Stimulated activated CD4-positive, alpha-beta T cell treated with anti-CD3 and anti-CD28 coated beads, Interleukin-4, amount 100 ng/mL, for 48 hours (primary cell): Measurements from ENCODE around the gene MALRD1.

Source experiments
- DNase-seq, 2 donors: peaks; one replicate each; pipeline ENCODE4 v3.0.0-alpha.2; 2020; ENCODE audit warnings: low read depth in 2 of 2

Gene MALRD1

DNA sequence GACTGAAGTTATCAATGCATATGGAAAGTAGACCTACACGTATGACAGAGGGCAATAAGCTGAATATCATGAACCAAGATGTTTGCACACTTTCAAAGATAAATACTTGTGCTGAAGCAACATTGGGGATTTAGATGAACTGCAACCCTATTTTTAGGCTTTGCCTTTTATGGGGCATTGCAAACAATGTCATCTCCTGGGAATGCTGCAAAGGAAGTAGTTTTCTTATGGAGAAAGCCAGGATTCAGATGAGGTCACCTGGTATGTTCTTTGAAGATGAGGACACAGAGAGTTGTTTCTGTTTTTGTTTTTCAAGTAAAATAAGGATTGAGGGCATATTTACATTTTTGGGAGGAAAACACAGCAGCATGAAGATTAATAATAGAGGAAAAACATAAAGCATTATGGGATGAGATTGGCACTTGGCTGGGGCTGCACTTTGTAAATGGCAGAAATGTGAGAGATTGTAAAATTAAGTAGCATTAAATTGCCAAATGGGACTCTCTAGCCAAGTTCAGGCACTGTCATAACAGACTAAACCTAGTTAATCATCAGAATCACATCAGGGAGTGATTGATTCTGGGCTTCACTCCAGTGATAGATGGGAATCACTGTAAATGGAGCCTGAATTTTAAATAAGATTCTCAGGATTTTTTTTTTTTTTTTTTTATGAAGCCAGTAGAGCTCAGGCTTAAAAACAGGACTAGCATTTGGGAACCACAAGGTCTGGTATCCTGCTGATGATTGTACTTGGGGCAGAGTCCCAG lies 63.1 kb downstream of the MALRD1 start:
- no peak for DNase-seq

DNA sequence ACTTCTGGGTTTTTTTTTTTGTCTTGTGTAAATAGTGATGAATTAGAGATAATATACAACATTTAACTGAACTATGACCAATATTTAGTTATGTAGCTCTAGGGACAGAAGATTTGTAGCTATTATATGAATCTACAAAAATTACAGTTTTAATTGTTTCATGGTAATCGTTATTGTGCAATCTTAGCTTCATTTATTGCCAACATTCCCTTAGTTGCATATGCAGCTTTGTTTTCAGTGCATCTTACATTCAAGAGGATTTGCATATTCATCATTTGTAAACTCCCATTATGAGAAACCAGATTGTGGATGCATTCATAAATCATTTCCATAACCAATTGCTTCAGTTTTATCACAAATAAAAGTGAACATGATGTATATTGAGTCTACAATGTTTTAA lies 68.8 kb downstream of the MALRD1 start:
- DNase-seq: no peak

DNA sequence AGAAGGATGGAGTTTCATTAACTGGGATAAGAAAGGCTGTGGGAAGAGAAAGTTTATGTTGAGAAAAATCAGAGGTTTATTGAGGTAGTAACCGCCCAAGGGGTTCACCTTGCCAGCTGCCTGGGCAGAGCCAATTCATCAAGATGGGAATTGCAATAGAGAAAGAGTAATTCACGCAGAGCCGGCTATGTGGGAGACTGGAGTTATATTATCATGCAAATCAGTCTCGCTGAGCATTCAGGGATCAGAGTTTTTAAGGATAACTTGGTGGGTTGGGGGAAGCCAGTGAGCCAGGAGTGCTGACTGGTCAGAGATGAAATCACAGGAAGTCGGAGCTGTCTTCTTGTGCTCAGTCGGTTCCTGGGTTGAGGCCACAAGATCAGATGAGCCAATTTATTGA lies 70.6 kb downstream of the MALRD1 start:
- no peak for DNase-seq

DNA sequence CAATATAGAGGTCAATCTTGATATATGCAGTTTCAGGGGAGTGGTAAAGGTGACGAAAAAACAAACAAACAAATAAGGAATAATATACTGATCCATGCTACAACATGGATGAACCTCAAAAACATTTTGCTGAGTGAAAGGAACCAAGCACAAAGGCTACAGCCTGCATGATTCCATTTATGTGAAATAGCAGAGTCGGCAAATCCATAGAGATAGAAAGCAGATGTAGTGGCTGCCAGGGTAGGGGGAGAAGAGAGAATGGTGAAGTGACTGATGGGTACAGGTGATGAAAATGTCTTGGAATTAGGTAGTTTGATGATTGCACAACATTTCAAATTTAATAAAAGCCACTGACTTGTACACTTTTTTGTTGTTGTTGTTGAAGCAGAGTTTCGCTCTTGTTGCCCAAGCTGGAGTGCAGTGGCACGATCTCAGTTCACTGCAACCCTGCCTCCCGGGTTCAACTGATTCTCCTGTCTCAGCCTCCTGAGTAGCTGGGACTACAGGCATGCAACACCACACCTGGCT lies 71.8 kb downstream of the MALRD1 start:
- DNase-seq: no peak

DNA sequence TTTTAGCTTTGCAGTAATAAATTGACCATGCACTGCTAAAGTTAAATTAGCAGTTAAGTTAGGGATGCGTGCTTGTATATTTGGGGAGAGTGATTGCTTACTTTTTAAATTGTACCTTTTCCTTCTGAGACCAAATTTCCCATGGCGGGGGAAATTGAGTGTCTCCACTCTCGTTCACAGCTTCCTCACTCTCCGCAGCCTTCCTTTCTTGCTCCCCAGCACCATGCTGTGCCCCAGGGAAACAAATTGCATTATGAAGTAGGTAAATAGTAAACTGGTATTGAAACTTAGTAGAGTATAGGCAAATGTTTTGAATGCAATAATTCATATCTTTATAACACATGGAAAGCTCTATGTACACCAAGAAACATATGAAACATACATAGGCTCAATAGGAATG lies 85.4 kb downstream of the MALRD1 start:
- DNase-seq: no peak

DNA sequence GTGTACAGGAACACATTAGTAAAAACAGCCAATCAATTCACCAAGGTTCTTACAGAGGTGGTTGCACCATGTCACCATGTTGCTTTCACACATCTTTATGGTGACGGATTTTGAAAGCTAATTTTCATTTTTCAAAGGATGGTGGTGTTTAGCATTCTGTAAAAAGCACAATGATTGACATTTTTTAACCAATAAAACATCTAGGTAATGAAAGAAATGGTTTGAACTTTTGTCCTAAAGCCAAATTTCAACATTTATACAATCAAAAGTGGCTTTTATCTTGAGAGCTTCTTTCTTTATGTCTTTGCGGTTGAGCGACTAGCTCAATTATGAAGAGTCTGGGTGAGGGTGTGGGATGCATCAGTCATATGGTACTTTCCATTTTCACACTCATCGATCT lies 94.4 kb downstream of the MALRD1 start:
- DNase-seq: no peak

DNA sequence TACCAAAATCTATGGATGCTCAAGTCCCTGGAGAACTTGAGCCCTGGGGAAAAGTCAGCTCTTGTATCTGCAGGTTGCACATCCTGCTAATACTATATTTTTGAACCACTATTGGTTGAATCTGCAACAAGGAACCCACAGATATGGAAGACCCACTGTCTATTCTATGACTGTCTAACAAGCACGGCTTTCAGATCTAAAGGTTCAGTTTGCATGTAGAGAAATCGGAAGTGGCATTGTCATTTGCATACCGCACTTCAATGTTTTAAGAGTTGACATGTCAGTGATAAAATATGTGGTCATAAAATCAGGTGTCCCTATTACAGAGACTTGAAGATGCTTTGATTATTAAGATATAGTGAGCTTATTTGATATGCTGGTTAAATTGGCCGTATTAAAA lies 95.6 kb downstream of the MALRD1 start:
- no peak for DNase-seq

DNA sequence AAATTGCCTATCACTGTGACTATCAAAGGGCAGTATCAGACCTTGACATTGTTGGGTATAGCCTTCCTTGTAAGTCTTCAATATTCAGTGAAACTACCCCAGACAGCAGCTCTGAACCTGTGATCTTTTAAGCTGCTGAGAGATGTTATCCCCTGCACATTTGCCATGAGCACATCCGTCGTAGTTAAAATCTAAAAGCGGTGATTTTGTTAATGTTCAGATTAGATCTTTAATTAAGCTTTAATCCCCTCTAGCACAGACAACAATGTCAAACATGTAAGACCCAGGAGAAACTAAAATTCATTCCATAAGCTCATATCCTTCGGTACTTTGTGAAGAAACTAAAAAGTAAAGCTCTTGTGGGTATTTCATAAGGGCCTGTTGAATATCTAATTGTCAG lies 105.8 kb downstream of the MALRD1 start:
- no peak for DNase-seq

DNA sequence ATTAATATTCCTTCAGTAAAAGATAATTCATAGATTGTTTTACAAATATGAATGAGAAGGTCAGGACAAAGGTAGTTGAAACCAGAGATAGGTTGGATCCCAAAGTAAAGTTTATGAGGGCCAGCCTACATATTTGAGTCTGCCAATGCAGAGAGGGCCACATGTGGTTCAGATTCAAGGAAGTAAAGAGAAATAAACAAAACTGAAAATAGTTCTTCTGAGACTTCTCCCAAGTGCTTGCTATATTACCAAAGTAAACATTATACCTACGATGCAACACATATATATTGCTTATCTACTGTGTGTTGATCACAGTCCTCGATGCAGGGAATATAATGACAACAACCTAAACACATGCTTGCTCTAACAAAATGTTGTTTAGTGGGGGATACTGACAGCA lies 109.8 kb downstream of the MALRD1 start:
- no peak for DNase-seq

DNA sequence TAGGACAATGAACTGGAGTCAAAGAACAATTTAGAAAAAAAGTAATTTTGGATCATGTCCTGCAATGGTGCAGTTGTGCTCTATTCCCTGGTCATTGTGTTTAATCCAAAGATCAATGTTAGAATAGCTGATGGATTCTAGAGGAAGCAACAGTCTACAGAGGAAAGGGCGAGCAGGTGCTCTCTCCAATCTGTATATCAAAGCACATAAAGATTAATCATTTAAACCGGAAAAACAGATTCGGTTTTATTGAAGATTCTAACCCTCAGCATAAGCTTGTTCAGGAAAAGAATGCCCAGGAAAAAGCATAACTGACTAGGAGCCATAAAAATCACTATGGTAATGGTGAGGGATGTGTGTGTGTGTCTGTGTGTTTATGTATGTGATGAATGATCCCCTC lies 110.3 kb downstream of the MALRD1 start:
- DNase-seq: no peak

DNA sequence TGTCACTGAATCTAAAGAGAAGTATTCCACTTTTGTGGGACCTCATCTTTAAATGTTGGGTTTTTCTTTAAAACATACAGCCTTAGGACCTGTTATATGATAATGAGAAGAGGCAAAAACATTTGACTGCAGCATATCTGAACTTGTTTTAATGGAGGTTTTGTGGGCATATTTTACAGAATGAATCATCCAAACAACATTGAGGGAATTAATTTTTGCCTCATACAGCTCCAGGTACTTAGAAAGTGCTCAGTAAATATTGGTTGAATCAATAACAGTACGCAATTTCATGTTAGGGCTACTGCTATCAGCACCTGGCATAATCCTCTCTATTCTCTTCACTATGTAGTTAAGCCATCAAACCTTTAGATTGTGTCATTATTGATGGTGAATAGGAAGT lies 115.9 kb downstream of the MALRD1 start:
- no peak for DNase-seq

DNA sequence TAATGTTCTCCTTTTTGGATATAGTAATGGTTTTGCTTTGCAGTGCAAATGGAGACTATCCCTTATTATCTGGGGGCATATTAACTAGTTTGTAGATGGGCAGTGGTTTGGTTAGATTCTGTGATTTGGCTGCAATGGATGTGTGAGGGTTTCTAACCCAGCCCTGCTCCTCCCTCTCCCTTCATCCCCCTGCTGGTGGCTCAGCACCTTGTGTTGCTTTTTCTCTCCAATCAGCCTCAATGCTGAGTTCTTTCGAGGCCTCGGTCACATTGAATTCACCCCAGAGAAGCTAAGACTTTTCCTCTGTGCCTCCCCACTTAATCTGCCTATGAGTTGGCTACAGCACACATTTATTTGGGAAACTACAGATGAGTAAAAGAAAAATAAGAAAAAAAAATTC lies 120.0 kb downstream of the MALRD1 start:
- no peak for DNase-seq

DNA sequence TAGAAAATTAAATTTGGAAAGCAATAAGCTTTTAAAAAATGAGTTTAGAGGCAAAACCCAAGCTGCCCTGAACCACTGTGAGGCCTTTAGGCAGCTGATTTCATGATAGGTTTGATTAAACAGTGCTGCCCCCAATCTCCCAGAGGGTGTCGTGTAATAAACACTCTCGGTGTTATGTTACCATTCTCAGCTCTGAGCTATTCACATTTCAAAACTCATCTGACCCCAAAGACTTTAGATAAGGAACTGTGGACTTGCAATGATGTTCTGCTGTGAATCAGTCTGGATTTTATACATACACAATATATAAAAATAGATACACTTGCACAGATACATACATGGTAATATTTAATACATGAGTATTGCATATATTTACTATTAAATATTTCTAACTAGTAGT lies 120.4 kb downstream of the MALRD1 start:
- no peak for DNase-seq

DNA sequence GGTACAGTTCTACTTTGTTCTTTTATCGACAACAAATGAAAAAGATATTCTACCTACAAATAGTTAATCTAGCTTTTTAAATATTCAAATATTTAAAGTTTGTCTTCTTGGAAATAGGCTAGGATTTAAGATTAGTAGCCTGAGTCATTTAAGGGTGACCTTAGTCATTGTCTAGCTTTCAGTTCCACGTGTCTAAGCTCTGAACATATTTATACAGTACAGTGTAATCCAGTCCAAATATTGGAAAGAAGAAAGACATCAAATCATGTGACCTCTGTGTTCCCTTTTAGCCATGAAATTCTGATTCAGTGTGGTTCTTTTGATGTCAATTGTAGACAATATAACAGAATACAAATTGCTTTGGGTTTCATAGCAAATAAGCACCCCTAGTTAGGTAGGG lies 121.1 kb downstream of the MALRD1 start:
- no peak for DNase-seq

DNA sequence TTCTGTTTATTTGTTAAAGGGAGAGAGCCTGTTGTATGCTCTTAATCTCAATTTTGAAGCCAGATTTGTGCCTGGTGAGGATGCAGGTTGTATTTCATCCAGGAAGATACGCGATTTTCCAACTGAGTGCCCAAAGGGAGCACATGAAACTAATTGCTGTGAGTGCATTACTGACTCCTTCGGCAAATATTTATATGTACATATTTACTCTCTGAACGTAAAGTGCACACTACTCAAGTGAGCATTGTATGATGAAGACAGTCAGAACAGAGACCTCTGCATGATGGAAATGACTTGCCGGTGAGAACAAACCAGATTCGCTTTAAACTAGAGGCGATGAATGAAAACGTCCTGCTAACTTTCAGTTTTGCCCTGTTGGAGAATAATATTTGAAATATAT lies 130.1 kb downstream of the MALRD1 start:
- DNase-seq: no peak

DNA sequence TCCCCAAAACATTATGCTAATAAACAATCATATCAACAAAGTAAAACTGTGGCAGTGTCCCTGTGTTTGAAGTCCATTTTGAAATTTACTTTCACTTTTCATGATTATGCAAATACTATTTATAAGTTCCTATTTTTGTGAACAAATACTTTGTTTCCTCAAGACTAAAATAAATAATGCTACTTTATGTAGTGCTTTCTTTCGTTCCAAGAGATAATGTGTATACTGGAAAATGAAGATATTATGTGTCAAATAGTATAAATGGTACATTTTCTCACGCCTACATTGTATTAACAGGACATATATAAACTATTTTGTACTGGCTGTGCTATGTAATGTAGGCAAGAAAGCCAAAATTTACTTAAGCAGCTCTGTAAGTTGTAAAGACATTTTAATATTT lies 136.3 kb downstream of the MALRD1 start:
- DNase-seq: no peak

DNA sequence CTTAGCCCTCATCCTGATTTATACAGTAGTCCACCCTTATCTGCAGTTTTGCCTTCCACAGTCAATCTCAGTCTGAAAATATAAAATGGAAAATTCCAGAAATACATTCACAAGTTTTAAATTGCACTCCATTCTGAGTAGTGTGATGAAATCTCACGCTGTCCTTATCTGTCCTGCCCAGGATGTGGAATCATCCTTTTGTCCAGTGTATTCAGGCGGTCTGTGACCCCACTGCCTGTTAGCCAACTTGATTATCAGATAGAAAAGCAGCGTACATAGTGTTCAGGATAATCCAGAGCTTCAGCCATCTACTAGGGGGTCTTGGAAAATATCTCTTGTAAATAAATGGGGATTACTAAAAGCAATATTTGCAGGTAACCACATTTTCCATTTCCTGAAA lies 146.3 kb downstream of the MALRD1 start:
- DNase-seq: no peak

DNA sequence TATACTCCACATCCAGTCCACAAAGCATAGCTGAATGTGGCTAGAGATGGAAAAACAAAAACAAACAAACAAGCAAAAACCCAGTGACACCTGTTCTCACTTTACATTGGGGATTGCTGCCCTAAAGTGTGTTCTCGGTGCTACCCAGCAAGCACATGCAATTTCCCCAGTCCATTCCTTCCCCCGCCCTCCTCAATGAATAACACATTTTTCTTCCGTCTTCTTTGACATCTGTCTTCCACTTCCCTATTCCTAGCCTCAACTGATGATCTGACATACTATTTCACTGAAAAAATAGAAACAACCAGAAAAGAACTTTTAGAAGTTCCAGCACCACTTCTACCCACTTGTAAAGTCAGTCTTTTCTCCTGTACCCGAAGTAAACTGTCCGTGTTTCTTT lies 147.1 kb downstream of the MALRD1 start:
- DNase-seq: no peak

DNA sequence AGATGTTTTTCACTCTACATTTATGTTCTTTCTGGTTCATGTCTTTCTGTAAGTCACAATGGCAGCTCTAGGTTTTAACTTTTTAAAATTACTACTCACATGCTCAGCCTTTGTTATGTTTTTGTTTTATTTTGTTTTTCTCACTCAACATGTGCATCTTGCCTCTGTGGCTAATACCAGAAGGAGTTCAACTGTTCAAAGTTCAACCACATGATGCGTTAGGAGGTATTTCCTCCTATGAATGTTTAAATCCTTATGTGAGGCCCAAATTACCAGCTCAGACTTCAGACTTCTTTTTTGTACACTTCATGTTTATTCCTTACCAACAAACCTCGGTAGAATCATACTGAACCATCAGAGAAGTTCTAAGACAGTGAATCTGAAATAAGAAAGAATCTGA lies 151.6 kb downstream of the MALRD1 start:
- no peak for DNase-seq

DNA sequence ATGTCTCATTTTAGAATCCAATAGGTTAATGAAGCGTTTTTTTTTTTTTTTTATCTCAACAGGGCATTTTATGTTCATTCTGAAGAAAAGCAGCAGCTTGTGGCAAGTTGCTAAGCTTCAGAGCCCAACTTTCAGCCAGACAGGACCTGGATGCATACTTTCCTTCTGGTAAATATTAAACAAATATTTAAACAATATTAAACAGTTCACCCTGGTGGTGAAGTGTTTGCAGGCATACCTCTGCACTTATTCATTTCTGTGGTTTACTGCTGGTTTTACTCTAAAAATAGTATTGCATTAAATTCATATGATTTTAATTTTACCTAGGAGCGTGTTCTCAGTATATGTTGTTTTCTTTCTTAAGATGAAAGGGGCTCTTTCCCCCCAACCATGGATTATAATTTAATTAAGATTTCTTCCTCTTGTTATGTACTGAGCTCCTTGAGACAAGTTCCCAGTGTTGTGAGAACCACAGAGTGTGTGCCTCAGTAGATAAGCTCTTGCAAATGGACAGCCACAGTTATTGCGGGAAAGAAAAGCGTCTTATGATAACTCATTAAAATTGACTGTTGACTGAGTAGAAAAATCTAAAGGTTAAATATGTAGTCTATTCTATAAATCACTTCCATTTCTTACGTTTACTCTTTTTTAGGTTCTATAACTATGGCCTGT lies 155.8 kb downstream of the MALRD1 start:
- DNase-seq: no peak

DNA sequence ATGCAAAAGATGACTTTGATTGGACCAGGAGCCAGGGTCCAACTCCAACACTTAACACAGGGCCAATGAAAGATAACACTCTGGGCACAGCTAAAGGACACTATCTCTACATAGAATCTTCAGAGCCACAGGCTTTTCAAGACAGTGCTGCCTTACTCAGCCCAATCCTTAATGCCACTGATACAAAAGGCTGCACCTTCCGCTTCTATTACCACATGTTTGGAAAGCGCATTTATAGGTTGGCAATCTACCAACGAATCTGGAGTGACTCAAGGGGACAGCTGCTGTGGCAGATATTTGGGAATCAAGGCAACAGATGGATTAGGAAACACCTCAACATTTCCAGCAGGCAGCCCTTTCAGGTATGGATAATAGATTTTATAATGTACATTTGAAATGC lies 160.7 kb downstream of the MALRD1 start:
- no peak for DNase-seq

DNA sequence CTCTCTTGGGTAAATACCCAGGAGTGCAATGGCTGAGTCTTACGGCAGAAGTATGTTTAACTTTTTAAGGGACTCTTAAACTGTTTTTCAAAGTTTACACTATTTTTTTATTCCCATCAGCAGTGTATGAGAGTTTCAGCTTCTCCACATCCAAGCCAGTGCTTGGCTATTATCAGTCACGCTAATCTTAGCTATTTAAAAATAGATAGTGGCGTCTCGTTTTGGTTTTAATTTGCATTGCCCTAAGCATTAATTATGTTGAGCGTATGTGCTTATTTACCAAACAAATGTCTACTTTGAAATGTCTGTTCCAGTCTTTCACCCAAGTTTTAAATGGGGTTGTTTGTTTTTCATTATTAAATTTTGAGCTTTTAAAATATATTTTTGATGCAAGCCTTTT lies 164.0 kb downstream of the MALRD1 start:
- no peak for DNase-seq

DNA sequence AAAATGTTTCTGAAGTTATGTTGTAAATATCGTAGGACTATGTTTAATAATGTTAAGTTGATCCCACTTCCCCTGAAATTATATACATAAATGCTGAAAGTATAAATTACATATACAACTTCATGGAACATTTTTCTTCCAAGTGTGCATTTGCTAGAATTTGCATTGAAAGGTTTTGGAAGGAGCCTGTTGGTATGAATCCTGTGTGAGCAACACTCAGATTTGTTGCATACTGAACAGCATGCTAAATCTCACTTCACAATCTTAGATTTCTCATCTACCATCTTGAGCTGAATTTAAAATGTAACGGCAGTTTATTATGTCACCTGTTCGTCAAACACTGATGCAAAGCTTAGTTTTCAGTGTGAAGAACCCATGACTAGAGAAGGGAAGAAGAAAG lies 172.6 kb downstream of the MALRD1 start:
- DNase-seq: no peak

DNA sequence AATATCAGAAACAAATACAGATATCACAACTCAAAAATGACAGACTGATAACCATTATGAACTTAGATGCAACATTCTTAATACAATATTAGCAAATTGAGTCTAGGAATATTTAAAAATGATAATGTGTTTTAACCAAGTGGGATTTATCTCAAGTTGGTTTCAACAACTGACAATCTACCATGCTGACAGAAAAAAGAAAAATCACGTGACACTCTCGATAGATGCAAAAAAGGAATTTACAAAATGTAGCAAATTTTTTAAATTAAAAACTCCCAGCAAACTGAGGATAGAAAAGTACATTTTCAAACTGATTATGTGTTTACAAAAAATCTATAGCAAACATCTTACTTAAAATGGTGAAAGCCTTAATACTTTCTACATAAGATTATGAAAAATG lies 177.4 kb downstream of the MALRD1 start:
- DNase-seq: no peak
